ENCODE data around the gene RHOBTB1. TPM values are rescaled to one million over a fixed set of nuclear protein-coding genes. Genes with fewer than 3 reads are reported as not detected.

The RHOBTB1 gene
- total and polyA plus RNA-seq, 12 donors = 4.3 to 20.5 (median 12.3) TPM

GRCh38 chr10:60968504-60968903, 24.5 kb upstream of the RHOBTB1 start:
- DNase-seq = no peak
- H3K4me3 ChIP-seq = no peak overlapping the region
- H3K27me3 ChIP-seq = no peaks in the 10 kb centered on the region
- no peak for TF ChIP-seq CTCF (IDR thresholded peaks at IDR 0.05)
- H3K4me1 ChIP-seq = peaks cover 0 to 19% (median 9%) of the 10 kb centered on the region in 9 donors
- 94 to 98% methylated on average over 3 of the region's 3 CpGs for WGBS, 2 donors
- no peaks in the 10 kb centered on the region for H3K9me3 ChIP-seq
- no peak for ATAC-seq
- no peaks in the 10 kb centered on the region for H3K36me3 ChIP-seq
- no peak overlapping the region for H3K27ac ChIP-seq
- intact Hi-C loops (cut with DNase I) = loop anchor here in 5 of 10 donors (5.0 to 10.0 kb wide), 2 partner anchors 314 to 316 kb away; no protein-coding TSS in a partner anchor

GRCh38 chr10:60967854-60968484, 24.0 kb upstream of the RHOBTB1 start:
- DNase-seq (no peak), ATAC-seq (no peak)
- Histone ChIP-seq H3K4me1 (peaks cover 0 to 24% (median 10%) of the 10 kb centered on the region in 9 donors), H3K36me3 (no peaks in the 10 kb centered on the region), H3K27ac (no peak overlapping the region), H3K4me3 (no peak overlapping the region), H3K27me3 (no peaks in the 10 kb centered on the region), H3K9me3 (no peaks in the 10 kb centered on the region)
- 62 to 100% methylated on average over 2 of the region's 2 CpGs for WGBS, 2 donors
- intact Hi-C loops (cut with DNase I) = loop anchor here in 5 of 10 donors (5.0 to 10.0 kb wide), 2 partner anchors 314 to 317 kb away; no protein-coding TSS in a partner anchor
- TF ChIP-seq CTCF (IDR thresholded peaks at IDR 0.05) = no peak

GRCh38 chr10:60967260-60967659, 23.3 kb upstream of the RHOBTB1 start:
- TF ChIP-seq CTCF (IDR thresholded peaks at IDR 0.05) = no peak
- ATAC-seq (no peak), DNase-seq (no peak)
- Histone ChIP-seq H3K36me3 (no peaks in the 10 kb centered on the region), H3K4me1 (peaks cover 0 to 25% (median 10%) of the 10 kb centered on the region in 9 donors), H3K4me3 (no peak overlapping the region), H3K9me3 (no peaks in the 10 kb centered on the region), H3K27me3 (no peaks in the 10 kb centered on the region), H3K27ac (no peak overlapping the region)
- intact Hi-C loops (cut with DNase I) = loop anchor here in 5 of 10 donors (5.0 to 10.0 kb wide), 2 partner anchors 315 to 318 kb away; no protein-coding TSS in a partner anchor
- whole genome bisulfite sequencing, 2 donors = 92 to 96% methylated on average over 4 of the region's 4 CpGs

GRCh38 chr10:60965696-60966095, 21.7 kb upstream of the RHOBTB1 start:
- WGBS, 2 donors = 74 to 82% methylated on average over 3 of the region's 3 CpGs
- no peak for TF ChIP-seq CTCF (IDR thresholded peaks at IDR 0.05)
- intact Hi-C loops (cut with DNase I) = loop anchor here in 7 of 10 donors (2.0 to 10.0 kb wide), 6 partner anchors 145 to 319 kb away; no protein-coding TSS in a partner anchor
- DNase-seq (no peak), ATAC-seq (no peak)
- no peaks in the 10 kb centered on the region for H3K36me3 ChIP-seq
- peaks cover 0 to 25% (median 10%) of the 10 kb centered on the region in 9 donors for H3K4me1 ChIP-seq
- no peaks in the 10 kb centered on the region for H3K27me3 ChIP-seq
- H3K27ac ChIP-seq = peak overlapping the region in 1 of 10 donors; percentile 54
- H3K9me3 ChIP-seq = no peaks in the 10 kb centered on the region
- no peak overlapping the region for H3K4me3 ChIP-seq
